Measurements from ENCODE around the gene PRSS27. TPM values are rescaled to one million over a fixed set of nuclear protein-coding genes. Genes with fewer than 3 reads are reported as not detected.

Gene PRSS27
- total and polyA plus RNA-seq, 2 donors = 0.28 to 6.5 TPM

GRCh38 chr16:2664574-2664982 is 55.4 kb downstream of the PRSS27 start:
- WGBS = 90% methylated on average over 9 of the region's 9 CpGs

GRCh38 chr16:2663553-2664546 is 56.2 kb downstream of the PRSS27 start:
- Histone ChIP-seq H3K4me3 (ENCODE audit: low read length in 2 of 2) (no peak overlapping the region), H3K27ac (ENCODE audit: low read depth in 1 of 2, low read length in 1 of 2) (peak overlapping the region in 1 of 2 donors; percentile 5), H3K36me3 (ENCODE audit: control insufficient read depth in 2 of 2, insufficient read depth in 2 of 2, low read length in 1 of 2) (peaks cover 7 to 8% of the 10 kb centered on the region in 2 donors), H3K9me3 (ENCODE audit: control insufficient read depth in 2 of 2, insufficient read depth in 1 of 2, low read length in 1 of 2) (no peaks in the 10 kb centered on the region), H3K27me3 (ENCODE audit: control insufficient read depth in 2 of 2, insufficient read depth in 1 of 2, low read length in 1 of 2) (peaks cover 0 to 3% of the 10 kb centered on the region in 2 donors), H3K4me1 (ENCODE audit: control insufficient read depth in 2 of 2, insufficient read depth in 2 of 2, low read length in 2 of 2) (no peaks in the 10 kb centered on the region)
- 86% methylated on average over 23 of the region's 23 CpGs for WGBS
- no peak for DNase-seq (ENCODE audit: low read depth in 6 of 9, low spot score in 9 of 9)

More at GRCh38 chr16:2664574-2664982, 55.4 kb downstream of the PRSS27 start:
- peaks cover 0 to 2% of the 10 kb centered on the region in 2 donors for H3K27me3 ChIP-seq (ENCODE audit: control insufficient read depth in 2 of 2, insufficient read depth in 1 of 2, low read length in 1 of 2)
- no peak for DNase-seq (ENCODE audit: low read depth in 6 of 9, low spot score in 9 of 9)
- no peak overlapping the region for H3K4me3 ChIP-seq (ENCODE audit: low read length in 2 of 2)
- H3K9me3 ChIP-seq (ENCODE audit: control insufficient read depth in 2 of 2, insufficient read depth in 1 of 2, low read length in 1 of 2) = no peaks in the 10 kb centered on the region
- H3K4me1 ChIP-seq (ENCODE audit: control insufficient read depth in 2 of 2, insufficient read depth in 2 of 2, low read length in 2 of 2) = no peaks in the 10 kb centered on the region
- H3K27ac ChIP-seq (ENCODE audit: low read depth in 1 of 2, low read length in 1 of 2) = no peak overlapping the region
- H3K36me3 ChIP-seq (ENCODE audit: control insufficient read depth in 2 of 2, insufficient read depth in 2 of 2, low read length in 1 of 2) = peaks cover 8 to 9% of the 10 kb centered on the region in 2 donors

Other genes with a start within 250 kb of the PRSS27 start
- 0.71 TPM for gene NTN3, start 248.9 kb downstream of the PRSS27 start, total RNA-seq
- gene NTN3, start 248.9 kb downstream of the PRSS27 start, polyA plus RNA-seq = 0.02 TPM
- 3.5 TPM for gene TBC1D24, start 245.1 kb downstream of the PRSS27 start, total RNA-seq
- 3.7 TPM for gene TBC1D24, start 245.1 kb downstream of the PRSS27 start, polyA plus RNA-seq
- gene ATP6V0C, start 206.3 kb downstream of the PRSS27 start, total RNA-seq = 11.0 TPM
- gene ATP6V0C, start 206.3 kb downstream of the PRSS27 start, polyA plus RNA-seq = 103 TPM
- gene AMDHD2, start 199.9 kb downstream of the PRSS27 start, total RNA-seq = 22.1 TPM
- 33.2 TPM for gene AMDHD2, start 199.9 kb downstream of the PRSS27 start, polyA plus RNA-seq
- gene CEMP1, start 188.8 kb downstream of the PRSS27 start, total RNA-seq = 0.47 TPM
- 1.2 TPM for gene CEMP1, start 188.8 kb downstream of the PRSS27 start, polyA plus RNA-seq
- gene PDPK1, start 182.2 kb downstream of the PRSS27 start, total RNA-seq = 17.2 TPM
- 14.1 TPM for gene PDPK1, start 182.2 kb downstream of the PRSS27 start, polyA plus RNA-seq
- 18.5 TPM for gene KCTD5, start 37.7 kb downstream of the PRSS27 start, total RNA-seq
- 21.8 TPM for gene KCTD5, start 37.7 kb downstream of the PRSS27 start, polyA plus RNA-seq
- 42.4 TPM for gene SRRM2, start 32.4 kb upstream of the PRSS27 start, total RNA-seq
- 690 TPM for gene SRRM2, start 32.4 kb upstream of the PRSS27 start, polyA plus RNA-seq
- 349 TPM for gene ELOB, start 57.1 kb upstream of the PRSS27 start, total RNA-seq
- 287 TPM for gene ELOB, start 57.1 kb upstream of the PRSS27 start, polyA plus RNA-seq
- 0.05 TPM for gene PRSS33, start 67.3 kb upstream of the PRSS27 start, total RNA-seq
- gene PRSS33, start 67.3 kb upstream of the PRSS27 start, polyA plus RNA-seq = 0.37 TPM
- gene PRSS41, start 78.2 kb upstream of the PRSS27 start, total RNA-seq = not detected
- gene PRSS41, start 78.2 kb upstream of the PRSS27 start, polyA plus RNA-seq = not detected
- gene PRSS21, start 97.0 kb upstream of the PRSS27 start, total RNA-seq = 1.2 TPM
- gene PRSS21, start 97.0 kb upstream of the PRSS27 start, polyA plus RNA-seq = 0.68 TPM
- gene ZG16B, start 110.1 kb upstream of the PRSS27 start, total RNA-seq = 0.85 TPM
- gene ZG16B, start 110.1 kb upstream of the PRSS27 start, polyA plus RNA-seq = 1.2 TPM
- gene PRSS22, start 137.9 kb upstream of the PRSS27 start, total RNA-seq = 0.42 TPM
- gene PRSS22, start 137.9 kb upstream of the PRSS27 start, polyA plus RNA-seq = 4.1 TPM
- 37.4 TPM for gene FLYWCH2, start 163.0 kb upstream of the PRSS27 start, total RNA-seq
- 34.5 TPM for gene FLYWCH2, start 163.0 kb upstream of the PRSS27 start, polyA plus RNA-seq
- gene FLYWCH1, start 191.7 kb upstream of the PRSS27 start, total RNA-seq = 9.6 TPM
- gene FLYWCH1, start 191.7 kb upstream of the PRSS27 start, polyA plus RNA-seq = 34.1 TPM
- gene KREMEN2, start 244.1 kb upstream of the PRSS27 start, total RNA-seq = 18.2 TPM
- 3.1 TPM for gene KREMEN2, start 244.1 kb upstream of the PRSS27 start, polyA plus RNA-seq
- 11.2 TPM for gene PAQR4, start 249.1 kb upstream of the PRSS27 start, total RNA-seq
- gene PAQR4, start 249.1 kb upstream of the PRSS27 start, polyA plus RNA-seq = 9.5 TPM

Data from thymus (tissue), 11 donors.